Camera-type eye (tissue), 1 donor: Measurements from ENCODE around the gene LARP4B. TPM values are rescaled to one million over a fixed set of nuclear protein-coding genes. Genes with fewer than 3 reads are reported as not detected.

Source experiments
- total RNA-seq: library from RNA; depleted of rRNA; stranded (reverse); fragments of >200 nt; gene quantifications from one replicate; pipeline ENCODE4 v1.2.3, GENCODE V29; 2014

LARP4B gene
- 54.6 TPM for total RNA-seq

DNA sequence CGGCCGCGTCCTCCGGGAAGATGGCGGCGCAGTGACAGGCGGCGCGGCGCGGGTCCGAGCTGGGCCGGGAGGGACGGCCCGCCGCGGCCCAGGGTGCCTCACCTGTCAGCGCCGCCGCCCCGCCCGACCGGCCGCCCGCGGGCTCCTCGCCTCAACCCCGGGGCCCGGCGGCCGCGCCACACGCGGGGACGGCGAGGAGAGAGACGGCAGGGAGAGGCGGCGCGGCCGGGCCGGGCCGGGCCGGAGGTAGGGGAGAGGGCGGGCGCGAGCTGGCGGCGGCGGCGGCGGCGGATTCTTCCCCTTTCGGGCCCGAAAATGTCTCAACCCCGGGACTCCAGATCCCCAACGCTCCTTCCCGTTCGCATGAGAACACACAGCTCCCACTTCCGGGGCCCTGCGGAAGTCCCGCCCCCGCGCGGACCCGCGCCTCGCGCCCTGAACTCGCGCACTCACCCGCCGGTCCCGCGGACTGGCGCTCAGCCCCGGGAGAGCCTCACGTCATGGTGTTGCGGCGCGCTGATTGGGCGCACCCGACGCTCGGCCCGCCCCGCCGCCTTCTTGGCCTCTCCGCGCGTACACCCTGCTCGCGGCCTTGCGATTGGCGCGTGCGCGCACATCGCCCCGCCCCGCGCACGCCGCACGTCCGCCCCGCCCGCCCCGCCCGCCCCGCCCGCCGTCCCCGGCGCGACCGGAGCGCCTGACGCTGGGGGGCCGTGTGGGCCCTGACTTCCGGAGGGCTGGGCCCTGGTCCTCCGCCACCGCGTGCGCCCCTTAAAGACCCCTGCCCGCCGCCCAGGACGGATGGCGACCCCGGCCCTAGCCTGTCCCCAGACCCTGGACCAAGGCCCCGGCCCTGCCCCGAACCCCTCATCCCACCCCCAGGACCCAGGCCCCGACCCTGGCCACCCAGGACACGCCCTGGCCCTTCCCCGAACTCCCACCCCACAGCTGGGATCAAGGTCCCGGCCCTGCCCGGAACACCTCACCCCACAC, at the start of gene LARP4B:
Gene LARP4B (minus strand): TSS at position 380 of the 993 bp plus-strand sequence. CDS start 45,984 bp downstream, outside the sequence.

Other genes with a start within 250 kb of the LARP4B start
- 39.2 TPM for gene DIP2C, start 242.0 kb downstream of the LARP4B start, total RNA-seq
- gene GTPBP4, start 56.7 kb upstream of the LARP4B start, total RNA-seq: 26.1 TPM
- not detected for gene IDI2, start 94.2 kb upstream of the LARP4B start, total RNA-seq
- gene IDI1, start 117.4 kb upstream of the LARP4B start, total RNA-seq: 72.8 TPM
- gene WDR37, start 124.7 kb upstream of the LARP4B start, total RNA-seq: 24.0 TPM